ENCODE results near the gene VIPR2. TPM values are rescaled to one million over a fixed set of nuclear protein-coding genes. Genes with fewer than 3 reads are reported as not detected.
"Not testable (repeated sequence)": the region's sequence is repeated elsewhere in the genome, so short reads cannot be mapped to it uniquely, and the experiment has no call there.

VIPR2 gene
- total RNA-seq, 4 donors from 2014 or later = 0.59 to 0.64 (median 0.60) TPM; not detected in 1

GRCh38 chr7:159007364-159007995, 137.2 kb downstream of the VIPR2 start:
- no peaks in the 10 kb centered on the region for H3K27me3 ChIP-seq
- WGBS = 84% methylated on average over 19 of the region's 19 CpGs
- TF ChIP-seq EP300 (IDR thresholded peaks at IDR 0.05) (no peak), POLR2AphosphoS5 (IDR thresholded peaks at IDR 0.05) (no peak), CTCF (IDR thresholded peaks at IDR 0.05) (no peak)
- no peaks in the 10 kb centered on the region for H3K9me3 ChIP-seq
- peak in 1 of 2 donors; percentile 65 for DNase-seq (ENCODE audit: low spot score in 2 of 2)
- H3K36me3 ChIP-seq = no peaks in the 10 kb centered on the region
- no peaks in the 10 kb centered on the region for H3K4me1 ChIP-seq
- H3K4me3 ChIP-seq = no peak overlapping the region
- H3K27ac ChIP-seq = no peak overlapping the region

GRCh38 chr7:159006610-159007130, 138.0 kb downstream of the VIPR2 start:
- peak in 1 of 2 donors; percentile 54 for DNase-seq (ENCODE audit: low spot score in 2 of 2)
- Histone ChIP-seq H3K9me3 (no peaks in the 10 kb centered on the region), H3K4me1 (no peaks in the 10 kb centered on the region), H3K36me3 (no peaks in the 10 kb centered on the region), H3K4me3 (no peak overlapping the region), H3K27ac (no peak overlapping the region), H3K27me3 (peaks cover 3% of the 10 kb centered on the region)
- TF ChIP-seq CTCF (IDR thresholded peaks at IDR 0.05) (no peak), POLR2AphosphoS5 (IDR thresholded peaks at IDR 0.05) (no peak), EP300 (IDR thresholded peaks at IDR 0.05) (no peak), POLR2A (IDR thresholded peaks at IDR 0.05) (no peak)
- 89% methylated on average over 25 of the region's 31 CpGs for WGBS

GRCh38 chr7:159006022-159006609, 138.6 kb downstream of the VIPR2 start:
- no CpG with 5 or more reads among the region's 69 CpGs for WGBS
- not testable (repeated sequence) for H3K27me3 ChIP-seq; H3K4me3 ChIP-seq; H3K9me3 ChIP-seq; DNase-seq (ENCODE audit: low spot score in 2 of 2); H3K36me3 ChIP-seq; H3K27ac ChIP-seq; H3K4me1 ChIP-seq

GRCh38 chr7:159005618-159006017, 139.0 kb downstream of the VIPR2 start:
- WGBS = 93% methylated on average over 6 of the region's 18 CpGs
- no peaks in the 10 kb centered on the region for H3K4me1 ChIP-seq
- no peak for DNase-seq (ENCODE audit: low spot score in 2 of 2)
- H3K36me3 ChIP-seq = no peaks in the 10 kb centered on the region
- peaks cover 3% of the 10 kb centered on the region for H3K27me3 ChIP-seq
- no peak overlapping the region for H3K4me3 ChIP-seq
- H3K9me3 ChIP-seq = no peaks in the 10 kb centered on the region
- TF ChIP-seq CTCF (IDR thresholded peaks at IDR 0.05) (no peak), POLR2A (IDR thresholded peaks at IDR 0.05) (no peak), EP300 (IDR thresholded peaks at IDR 0.05) (no peak), POLR2AphosphoS5 (IDR thresholded peaks at IDR 0.05) (no peak)
- no peak overlapping the region for H3K27ac ChIP-seq

GRCh38 chr7:159004411-159004810, 140.3 kb downstream of the VIPR2 start:
- DNase-seq (ENCODE audit: low spot score in 2 of 2) = no peak
- 79% methylated on average over 10 of the region's 10 CpGs for WGBS
- Histone ChIP-seq H3K36me3 (no peaks in the 10 kb centered on the region), H3K9me3 (no peaks in the 10 kb centered on the region), H3K4me1 (no peaks in the 10 kb centered on the region), H3K4me3 (no peak overlapping the region), H3K27ac (no peak overlapping the region), H3K27me3 (peaks cover 6% of the 10 kb centered on the region)
- no peak for TF ChIP-seq POLR2A (IDR thresholded peaks at IDR 0.05)
- TF ChIP-seq EP300 (IDR thresholded peaks at IDR 0.05) = no peak
- no peak for TF ChIP-seq POLR2AphosphoS5 (IDR thresholded peaks at IDR 0.05)

GRCh38 chr7:159001811-159002210, 142.9 kb downstream of the VIPR2 start:
- H3K27me3 ChIP-seq = peaks cover 21% of the 10 kb centered on the region
- H3K36me3 ChIP-seq = no peaks in the 10 kb centered on the region
- peak in 1 of 2 donors; percentile 54 for DNase-seq (ENCODE audit: low spot score in 2 of 2)
- H3K27ac ChIP-seq = no peak overlapping the region
- 92% methylated on average over 12 of the region's 12 CpGs for WGBS
- no peak overlapping the region for H3K4me3 ChIP-seq
- H3K9me3 ChIP-seq = no peaks in the 10 kb centered on the region
- TF ChIP-seq POLR2A (IDR thresholded peaks at IDR 0.05) (no peak), POLR2AphosphoS5 (IDR thresholded peaks at IDR 0.05) (no peak), EP300 (IDR thresholded peaks at IDR 0.05) (no peak), CTCF (IDR thresholded peaks at IDR 0.05) (no peak)
- H3K4me1 ChIP-seq = peaks cover 3% of the 10 kb centered on the region

All from suprapubic skin (tissue), 4 donors.